GM12864 (cell line): ENCODE results near the gene TMEM38B.

Experiments used
- DNase-seq: peaks from one replicate; pipeline ENCODE4 v3.0.0-alpha.2; 2011; ENCODE audit warnings: low read depth
- H3K4me3 ChIP-seq: 2 replicates; pipeline ENCODE4 v1.5.1; 2011; ENCODE audit warnings: mild to moderate bottlenecking, low read depth, low read length, control low read depth
- TF ChIP-seq, protein P1 (sequence below): IDR thresholded peaks from 2 replicates; pipeline ENCODE4 v1.5.1; 2011; ENCODE audit warnings: low read depth, mild to moderate bottlenecking, moderate library complexity, low read length, control low read depth, inconsistent platforms; ENCODE audit errors: missing control alignments

The TMEM38B gene

DNA sequence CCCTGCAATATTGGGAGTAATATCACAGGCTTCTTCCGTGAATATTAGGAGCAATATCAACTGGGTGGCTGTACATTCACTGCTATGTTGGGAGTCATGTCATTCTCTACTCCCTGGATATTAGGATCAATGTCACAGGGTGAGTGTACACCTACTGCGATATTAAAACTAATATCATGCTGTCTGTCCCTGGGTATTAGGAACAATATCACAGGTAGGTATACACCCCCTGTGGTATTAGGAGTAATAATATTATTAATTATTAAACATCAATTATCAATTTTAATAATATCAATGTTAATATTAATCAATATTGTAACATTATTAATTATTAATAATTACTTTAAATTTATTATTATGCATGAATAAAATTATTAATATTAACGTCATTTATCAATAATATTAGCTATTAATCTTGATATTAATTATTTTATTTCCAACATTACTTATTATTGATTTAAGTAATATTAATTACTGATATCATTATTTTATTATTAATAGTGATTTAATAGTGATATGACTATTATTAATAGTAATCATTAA, 121.9 kb downstream of the TMEM38B start:
- TF ChIP-seq, protein P1, sequence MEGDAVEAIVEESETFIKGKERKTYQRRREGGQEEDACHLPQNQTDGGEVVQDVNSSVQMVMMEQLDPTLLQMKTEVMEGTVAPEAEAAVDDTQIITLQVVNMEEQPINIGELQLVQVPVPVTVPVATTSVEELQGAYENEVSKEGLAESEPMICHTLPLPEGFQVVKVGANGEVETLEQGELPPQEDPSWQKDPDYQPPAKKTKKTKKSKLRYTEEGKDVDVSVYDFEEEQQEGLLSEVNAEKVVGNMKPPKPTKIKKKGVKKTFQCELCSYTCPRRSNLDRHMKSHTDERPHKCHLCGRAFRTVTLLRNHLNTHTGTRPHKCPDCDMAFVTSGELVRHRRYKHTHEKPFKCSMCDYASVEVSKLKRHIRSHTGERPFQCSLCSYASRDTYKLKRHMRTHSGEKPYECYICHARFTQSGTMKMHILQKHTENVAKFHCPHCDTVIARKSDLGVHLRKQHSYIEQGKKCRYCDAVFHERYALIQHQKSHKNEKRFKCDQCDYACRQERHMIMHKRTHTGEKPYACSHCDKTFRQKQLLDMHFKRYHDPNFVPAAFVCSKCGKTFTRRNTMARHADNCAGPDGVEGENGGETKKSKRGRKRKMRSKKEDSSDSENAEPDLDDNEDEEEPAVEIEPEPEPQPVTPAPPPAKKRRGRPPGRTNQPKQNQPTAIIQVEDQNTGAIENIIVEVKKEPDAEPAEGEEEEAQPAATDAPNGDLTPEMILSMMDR, result no peak
- no peak overlapping the region for H3K4me3 ChIP-seq
- no peak for DNase-seq

DNA sequence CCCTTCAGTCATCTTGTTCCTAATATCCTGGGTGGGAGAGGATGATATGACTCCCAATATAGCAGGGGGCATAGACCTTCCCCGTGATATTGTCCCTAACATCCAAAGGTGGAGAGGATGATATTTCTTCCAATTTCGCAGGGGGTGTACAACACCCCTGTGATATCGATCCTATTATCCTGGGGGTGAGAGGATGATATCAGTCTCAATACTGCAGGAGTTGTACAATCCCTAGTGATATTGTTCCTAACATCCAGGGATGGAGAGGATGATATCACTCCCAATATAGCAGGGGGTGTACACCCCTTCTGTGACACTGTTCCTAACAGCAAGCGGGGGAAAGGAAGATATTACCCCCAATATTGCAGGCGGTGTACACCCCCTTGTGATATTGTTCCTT, 122.6 kb downstream of the TMEM38B start:
- TF ChIP-seq, protein P1, result no peak
- H3K4me3 ChIP-seq, result no peak overlapping the region
- DNase-seq, result no peak

DNA sequence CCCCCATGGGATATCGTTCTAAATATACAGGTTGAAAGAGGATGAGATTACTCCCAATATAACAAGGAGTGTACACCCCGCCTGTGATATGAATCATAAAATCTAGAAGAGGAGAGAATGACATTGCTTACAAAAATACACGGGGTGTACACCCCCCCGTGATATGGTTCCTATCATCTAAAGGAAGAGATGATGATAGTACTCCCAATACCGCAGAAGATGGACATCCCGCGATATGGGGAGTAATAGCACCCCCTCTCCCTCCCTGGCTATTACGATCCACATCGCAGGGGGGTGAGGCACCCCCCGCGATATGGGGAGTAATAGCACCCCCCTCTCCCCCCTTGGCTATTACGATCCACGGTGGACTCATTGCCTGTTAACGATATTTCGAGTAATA, 124.6 kb downstream of the TMEM38B start:
- TF ChIP-seq, protein P1, result no peak
- DNase-seq, result no peak
- H3K4me3 ChIP-seq, result no peak overlapping the region

DNA sequence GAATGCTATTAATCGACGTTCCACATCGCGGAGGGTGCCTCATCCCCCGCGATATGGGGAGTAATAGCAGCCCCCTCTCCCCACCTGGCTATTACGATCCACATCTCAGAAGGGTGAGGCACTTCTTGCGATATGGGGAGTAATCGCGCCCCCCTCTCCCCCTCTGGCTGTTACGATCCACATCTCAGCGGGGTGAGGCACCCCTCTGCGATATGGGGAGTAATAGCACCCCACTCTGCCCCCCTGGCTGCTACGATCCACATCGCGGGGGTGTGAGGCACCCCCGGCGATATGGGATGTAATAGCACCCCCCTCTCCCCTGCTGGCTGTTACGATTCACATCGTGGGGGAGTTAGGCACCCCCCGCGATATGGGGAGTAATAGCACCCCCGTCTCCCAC, 128.5 kb downstream of the TMEM38B start:
- no peak for DNase-seq
- H3K4me3 ChIP-seq, result no peak overlapping the region
- TF ChIP-seq, protein P1, result no peak
